Gastrocnemius medialis (tissue), 4 donors: ENCODE results near the gene ITPA.

Experiments used
- POLR2A ChIP-seq, 2 donors: fragments of 450-650 bp; IDR thresholded peaks; one replicate each; pipeline ENCODE4 v1.6.1; 2017; ENCODE audit warnings: antibody characterized with exemption in 2 of 2, mild to moderate bottlenecking in 2 of 2, moderate library complexity in 2 of 2
- TF ChIP-seq, protein P1 (sequence below), 5 experiments: fragments of 450-650 bp in 3 of 5; fragments of 200-600 bp in 2 of 5; sonication (generic) in 2 of 5; IDR thresholded peaks in 4 of 5; conservative IDR thresholded peaks in 1 of 5; 1 replicate in 4 of 5; 2 replicates in 1 of 5; pipeline ENCODE4 v1.5.1; 2016 to 2019; ENCODE audit warnings: antibody characterized with exemption in 5 of 5, mild to moderate bottlenecking in 3 of 5, moderate library complexity in 3 of 5

DNA sequence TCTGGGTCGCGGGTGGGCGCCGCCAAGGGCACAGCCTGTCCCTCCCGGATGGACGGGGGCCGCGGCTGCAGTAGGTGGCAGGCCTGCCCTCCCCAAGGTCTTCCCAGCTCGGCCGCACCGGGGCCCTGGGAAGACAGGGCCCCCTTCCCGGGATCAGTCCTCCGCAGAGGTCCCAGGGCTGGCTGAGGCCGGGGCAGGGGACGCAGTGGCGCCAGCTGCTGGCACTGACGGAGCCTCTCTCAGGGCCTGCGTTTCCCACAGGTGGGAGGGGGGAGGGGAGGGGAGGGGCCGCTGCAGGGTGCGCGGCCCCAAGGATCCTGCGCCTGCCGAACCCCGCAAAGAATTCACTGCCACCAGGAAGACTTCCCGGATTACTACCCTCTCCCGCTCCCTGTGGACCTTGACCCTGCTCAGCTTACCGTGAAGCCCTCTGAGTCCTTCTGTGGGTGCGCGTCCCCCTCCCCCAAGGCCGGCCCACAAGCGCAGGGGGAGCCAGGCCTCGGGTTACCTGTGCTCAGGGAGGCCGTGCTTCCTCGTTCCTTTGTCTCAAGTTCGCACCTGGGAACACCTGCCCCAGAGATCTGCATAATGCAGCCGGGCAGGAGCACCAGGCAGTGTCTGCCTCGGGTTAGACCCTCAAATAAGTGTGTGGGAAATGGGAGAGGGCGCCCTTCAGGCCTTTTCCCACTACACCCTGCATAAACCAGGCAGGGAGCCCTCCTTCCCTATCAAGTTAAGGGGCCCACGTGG lies 41.0 kb upstream of the ITPA start:
- TF ChIP-seq, protein P1, sequence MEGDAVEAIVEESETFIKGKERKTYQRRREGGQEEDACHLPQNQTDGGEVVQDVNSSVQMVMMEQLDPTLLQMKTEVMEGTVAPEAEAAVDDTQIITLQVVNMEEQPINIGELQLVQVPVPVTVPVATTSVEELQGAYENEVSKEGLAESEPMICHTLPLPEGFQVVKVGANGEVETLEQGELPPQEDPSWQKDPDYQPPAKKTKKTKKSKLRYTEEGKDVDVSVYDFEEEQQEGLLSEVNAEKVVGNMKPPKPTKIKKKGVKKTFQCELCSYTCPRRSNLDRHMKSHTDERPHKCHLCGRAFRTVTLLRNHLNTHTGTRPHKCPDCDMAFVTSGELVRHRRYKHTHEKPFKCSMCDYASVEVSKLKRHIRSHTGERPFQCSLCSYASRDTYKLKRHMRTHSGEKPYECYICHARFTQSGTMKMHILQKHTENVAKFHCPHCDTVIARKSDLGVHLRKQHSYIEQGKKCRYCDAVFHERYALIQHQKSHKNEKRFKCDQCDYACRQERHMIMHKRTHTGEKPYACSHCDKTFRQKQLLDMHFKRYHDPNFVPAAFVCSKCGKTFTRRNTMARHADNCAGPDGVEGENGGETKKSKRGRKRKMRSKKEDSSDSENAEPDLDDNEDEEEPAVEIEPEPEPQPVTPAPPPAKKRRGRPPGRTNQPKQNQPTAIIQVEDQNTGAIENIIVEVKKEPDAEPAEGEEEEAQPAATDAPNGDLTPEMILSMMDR (IDR thresholded peaks at IDR 0.05 in 4 of 5, conservative IDR thresholded peaks at IDR 0.05 in 1 of 5): no peak
- no peak for TF ChIP-seq POLR2A (IDR thresholded peaks at IDR 0.05)
